Measurements from ENCODE around the gene PRKD2. TPM values are rescaled to one million over a fixed set of nuclear protein-coding genes. Genes with fewer than 3 reads are reported as not detected.

Gene PRKD2
- total RNA-seq, 1 experiment from 2014 or later = 100 TPM

- POLR2A ChIA-PET = no interaction called here
- DNase-seq (ENCODE audit: low spot score) (no peak), ATAC-seq (no peak)
- Mint-ChIP-seq H3K4me1 (peaks cover 26% of the 10 kb centered on the region), H3K9me3 (no peaks in the 10 kb centered on the region; the same call in 1 of the 2 replicates), H3K4me3 (no peak overlapping the region), H3K27ac (no peak overlapping the region), H3K36me3 (no peaks in the 10 kb centered on the region), H3K27me3 (ENCODE audit: low read depth) (peaks cover 56% of the 10 kb centered on the region)
- CTCF ChIA-PET = interaction anchor here (1.2 kb wide), 1 partner anchor 85 kb away, joined by 4 read pairs; no protein-coding TSS in a partner anchor
- TF ChIP-seq AFF4 (CRISPR knock-in tag; IDR thresholded peaks at IDR 0.05; ENCODE audit: borderline replicate concordance) (no peak), TEAD4 (CRISPR knock-in tag; IDR thresholded peaks at IDR 0.05) (no peak), FOXP1 (CRISPR knock-in tag; IDR thresholded peaks at IDR 0.05; ENCODE audit: borderline replicate concordance) (no peak), GRHL2 (CRISPR knock-in tag; IDR thresholded peaks at IDR 0.05; ENCODE audit: insufficient replicate concordance, severe bottlenecking) (no peak)
These were observed 60.4 kb downstream of the PRKD2 start for GRCh38 chr19:46656541-46656940.

GRCh38 chr19:46654621-46655152 is 62.2 kb downstream of the PRKD2 start:
- peak; percentile 33 for DNase-seq (ENCODE audit: low spot score)
- Mint-ChIP-seq H3K4me3 (no peak overlapping the region), H3K36me3 (no peaks in the 10 kb centered on the region), H3K27me3 (ENCODE audit: low read depth) (peaks cover 68% of the 10 kb centered on the region), H3K27ac (peak overlapping the region; percentile 7), H3K4me1 (peaks cover 22% of the 10 kb centered on the region), H3K9me3 (no peaks in the 10 kb centered on the region; the same call in 1 of the 2 replicates)
- CTCF ChIA-PET = interaction anchor here (1.0 kb wide), 1 partner anchor 38 kb away, joined by 3 read pairs; no protein-coding TSS in a partner anchor
- peak; percentile 55 for ATAC-seq
- POLR2A ChIA-PET = no interaction called here
- TF ChIP-seq ZNF416 (CRISPR knock-in tag; IDR thresholded peaks at IDR 0.05) (no peak), FOXJ3 (CRISPR knock-in tag; IDR thresholded peaks at IDR 0.05; ENCODE audit: borderline replicate concordance) (no peak), ZNF396 (CRISPR knock-in tag; IDR thresholded peaks at IDR 0.05; ENCODE audit: borderline replicate concordance) (no peak), ZNF512 (CRISPR knock-in tag; IDR thresholded peaks at IDR 0.05; ENCODE audit: borderline replicate concordance) (no peak), MLX (CRISPR knock-in tag; IDR thresholded peaks at IDR 0.05) (no peak), FOXK1 (CRISPR knock-in tag; IDR thresholded peaks at IDR 0.05) (no peak), ZNF532 (CRISPR knock-in tag; IDR thresholded peaks at IDR 0.05; ENCODE audit: borderline replicate concordance) (no peak), SOX15 (CRISPR knock-in tag; IDR thresholded peaks at IDR 0.05) (no peak), GTF2I (CRISPR knock-in tag; conservative IDR thresholded peaks at IDR 0.05) (no peak), FOXP1 (CRISPR knock-in tag; IDR thresholded peaks at IDR 0.05; ENCODE audit: borderline replicate concordance) (no peak), CTCF (IDR thresholded peaks at IDR 0.05) (no peak), PRDM15 (CRISPR knock-in tag; IDR thresholded peaks at IDR 0.05) (no peak), CREB1 (CRISPR knock-in tag; IDR thresholded peaks at IDR 0.05) (no peak)
